B cell (primary cell): ENCODE measurements around the gene LYST.

Experiments used
- CTCF ChIP-seq: fragments of 200-600 bp; IDR thresholded peaks from one replicate; pipeline ENCODE4 v1.8.0; 2022; ENCODE audit warnings: antibody characterized with exemption, mild to moderate bottlenecking
- EZH2 ChIP-seq: IDR thresholded peaks from 2 replicates; pipeline ENCODE4 v1.6.1; 2012; ENCODE audit warnings: borderline replicate concordance, low read depth, mild to moderate bottlenecking, moderate library complexity, low read length; ENCODE audit not compliant: insufficient read depth, poor library complexity, severe bottlenecking

- TF ChIP-seq CTCF (no peak), EZH2 (no peak)
These were observed 63.9 kb downstream of the LYST start for GRCh38 chr1:235802573-235803346.
